HG02610 (cell line): ENCODE data around the gene VPS33B.
"Not testable (repeated sequence)": the region's sequence is repeated elsewhere in the genome, so short reads cannot be mapped to it uniquely, and the experiment has no call there.

ENCODE experiments used
- ATAC-seq: cut with Tn5 transposase; IDR thresholded peaks from one replicate; pipeline ENCODE4 v1.9.1; 2021; ENCODE audit warnings: mild to moderate bottlenecking, moderate library complexity; ENCODE audit not compliant: unreplicated experiment

VPS33B gene

DNA sequence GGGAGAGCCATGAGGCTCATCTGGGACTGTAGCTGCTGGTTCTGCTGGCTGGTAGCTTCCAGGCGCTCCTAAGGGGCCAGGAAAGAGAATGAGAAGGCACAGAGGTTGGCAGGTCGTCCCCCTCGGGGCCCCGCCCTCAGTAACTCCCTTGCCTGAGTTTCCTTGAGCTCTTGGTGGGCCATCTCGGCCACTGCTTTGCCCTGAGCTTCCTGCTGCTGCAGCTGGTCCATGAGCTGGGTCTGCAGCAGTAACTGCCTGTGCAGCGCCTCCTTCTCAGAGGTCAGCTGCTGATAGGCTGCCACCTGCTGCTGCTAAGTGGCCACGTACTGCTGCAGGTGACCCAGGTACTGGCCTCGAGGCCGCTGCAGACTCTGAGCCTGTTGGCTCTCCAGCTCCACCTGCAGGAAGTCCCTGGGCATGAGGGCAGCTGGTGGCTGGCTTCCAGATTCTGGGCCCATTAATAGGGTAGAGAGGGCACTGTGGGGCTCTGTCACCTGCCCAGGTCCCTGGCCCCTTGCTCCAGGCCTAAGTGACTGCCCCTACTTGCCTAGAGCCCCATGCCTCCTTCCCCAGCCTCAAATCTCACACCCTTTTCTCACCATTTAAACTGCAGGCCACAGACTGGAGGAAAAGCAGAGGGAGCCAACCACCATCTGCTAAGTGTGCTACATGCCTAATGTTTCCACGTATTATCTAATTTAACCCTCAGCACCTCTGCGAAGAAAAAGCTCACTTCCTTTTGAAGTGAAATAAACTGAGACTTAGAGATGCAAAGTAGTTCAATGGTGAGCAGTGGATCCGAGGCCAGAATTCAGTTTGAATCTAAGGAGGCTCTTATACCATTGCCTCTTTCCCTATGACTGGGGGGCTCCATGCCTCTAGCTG lies 10.8 kb upstream of the VPS33B start:
- ATAC-seq: no peak

DNA sequence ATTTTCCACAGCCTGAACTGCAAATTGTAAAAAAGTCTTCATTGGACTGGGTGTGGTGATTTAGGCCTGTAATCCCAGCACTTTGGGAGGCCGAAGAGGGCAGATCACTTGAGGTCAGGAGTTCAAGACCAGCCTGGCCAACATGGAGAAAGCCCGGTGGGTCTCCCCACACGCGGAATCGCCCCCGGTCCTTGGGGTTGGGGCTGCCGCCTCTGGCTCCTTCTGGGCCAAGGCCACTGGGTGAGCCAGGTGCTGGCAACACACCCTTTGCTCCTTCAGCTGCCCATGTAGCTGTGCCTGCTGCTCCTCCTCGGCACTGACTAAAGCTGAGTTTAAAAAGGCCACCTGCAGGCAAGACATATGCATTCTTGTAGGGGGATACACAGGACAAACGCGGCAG lies 9.4 kb upstream of the VPS33B start:
- ATAC-seq: no peak

- no peak for ATAC-seq
Measured at GRCh38 chr15:91027677-91028076, 5.3 kb upstream of the VPS33B start.

DNA sequence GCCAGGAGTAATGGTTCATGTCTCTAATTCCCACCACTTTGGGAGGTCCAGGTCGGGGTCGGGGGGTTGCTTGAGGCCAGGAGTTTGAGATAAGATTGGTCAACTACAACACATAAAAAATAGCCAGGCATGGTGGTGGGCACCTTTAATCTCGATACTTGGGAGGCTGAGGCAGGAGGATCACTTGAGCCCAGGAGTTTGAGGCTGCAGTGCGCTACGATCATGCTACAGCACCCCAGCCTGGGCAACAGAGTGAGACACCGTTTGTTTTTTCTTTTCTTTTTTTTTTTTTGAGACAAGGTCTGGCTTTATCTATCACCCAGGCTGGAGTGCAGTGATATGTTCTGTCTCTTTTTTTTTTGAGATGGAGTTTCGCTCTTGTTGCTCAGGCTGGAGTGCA lies 1.3 kb upstream of the VPS33B start:
- no peak for ATAC-seq

DNA sequence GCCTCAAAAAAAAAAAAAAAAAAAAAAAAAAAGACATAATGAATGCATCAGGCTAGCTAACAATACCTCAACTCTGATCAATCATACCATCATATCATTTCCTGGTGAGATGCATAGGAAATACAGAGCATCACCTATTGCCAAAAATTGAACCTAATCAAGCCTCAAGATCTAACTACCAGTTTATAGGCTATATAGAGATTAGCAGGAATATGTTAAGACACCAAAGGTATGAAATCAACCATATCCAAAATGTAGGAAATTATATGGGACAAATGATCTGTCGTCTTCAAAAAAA lies 387 bp upstream of the VPS33B start:
- no peak for ATAC-seq

GRCh38 chr15:91021516-91022074 lies 799 bp downstream of the VPS33B start:
- no peak for ATAC-seq

GRCh38 chr15:91018158-91018557 lies 4.2 kb downstream of the VPS33B start:
- ATAC-seq: peak; percentile 48

DNA sequence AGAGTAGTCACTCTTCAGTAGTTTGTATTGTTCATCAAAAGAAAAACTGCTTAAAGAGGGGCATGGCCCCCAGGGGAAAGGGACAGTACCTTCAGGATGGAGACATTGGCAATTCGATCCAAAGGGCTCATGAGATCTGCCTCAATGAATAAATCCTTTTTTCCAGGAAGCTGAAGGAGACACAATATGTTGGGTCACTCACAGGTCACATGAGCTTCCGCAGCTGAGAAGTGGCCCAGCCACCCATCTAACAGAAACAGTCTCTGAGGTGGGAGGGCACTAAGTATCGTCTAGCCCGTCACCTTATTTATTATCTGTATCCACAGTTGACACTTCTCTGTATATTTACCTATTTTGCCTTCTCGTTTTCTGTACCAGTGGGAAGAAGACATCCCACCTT lies 4.7 kb downstream of the VPS33B start:
- no peak for ATAC-seq

GRCh38 chr15:91013701-91014100 lies 8.7 kb downstream of the VPS33B start:
- not testable (repeated sequence) for ATAC-seq

DNA sequence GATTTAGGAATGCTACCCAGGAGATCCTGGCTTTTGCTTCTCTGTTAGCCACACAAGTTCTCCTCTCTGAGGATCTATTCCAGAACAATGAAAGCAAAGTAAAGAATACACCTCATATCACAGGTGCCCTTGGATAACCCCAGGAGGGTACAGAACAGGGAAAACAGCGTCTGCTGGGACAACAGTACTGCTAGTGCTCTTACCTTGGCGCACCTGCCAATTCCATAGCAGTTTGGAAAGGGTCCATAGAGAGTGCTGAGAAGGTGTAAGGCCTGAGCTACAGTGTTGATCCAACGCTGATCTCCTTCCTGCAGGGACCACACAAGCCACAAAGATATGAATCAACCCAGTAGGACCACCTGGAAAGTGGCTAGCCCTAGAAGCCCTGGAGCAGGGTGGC lies 15.1 kb downstream of the VPS33B start:
- ATAC-seq: no peak

- ATAC-seq: no peak
Measured at GRCh38 chr15:91001209-91001608, 21.2 kb downstream of the VPS33B start.

DNA sequence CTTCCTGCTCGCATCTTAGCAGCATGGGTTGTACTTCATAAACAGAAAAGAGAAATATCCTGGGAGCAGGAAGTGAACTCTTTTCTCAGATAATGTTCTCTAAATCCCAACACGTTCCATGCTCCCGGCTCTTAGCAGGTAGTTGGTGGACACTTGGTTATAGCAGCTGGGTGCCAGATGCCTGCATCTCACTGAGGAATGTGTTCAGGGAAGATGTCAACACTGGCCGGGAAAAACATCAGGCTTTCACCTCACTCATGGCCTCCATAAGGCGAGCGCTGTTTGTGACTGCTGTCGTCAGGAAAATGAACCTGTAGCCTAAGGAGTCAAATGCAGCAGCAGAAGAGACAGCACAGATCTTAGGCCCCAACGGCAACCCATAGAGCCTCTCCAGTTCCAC lies 23.7 kb downstream of the VPS33B start:
- no peak for ATAC-seq

GRCh38 chr15:90994417-90995311 lies 27.7 kb downstream of the VPS33B start, which contains the start of gene PRC1:
TSS of gene PRC1 (minus strand) at chr15:90994535. CDS start at chr15:90994417, 118 bp downstream.
- ATAC-seq: peak; percentile 95

DNA sequence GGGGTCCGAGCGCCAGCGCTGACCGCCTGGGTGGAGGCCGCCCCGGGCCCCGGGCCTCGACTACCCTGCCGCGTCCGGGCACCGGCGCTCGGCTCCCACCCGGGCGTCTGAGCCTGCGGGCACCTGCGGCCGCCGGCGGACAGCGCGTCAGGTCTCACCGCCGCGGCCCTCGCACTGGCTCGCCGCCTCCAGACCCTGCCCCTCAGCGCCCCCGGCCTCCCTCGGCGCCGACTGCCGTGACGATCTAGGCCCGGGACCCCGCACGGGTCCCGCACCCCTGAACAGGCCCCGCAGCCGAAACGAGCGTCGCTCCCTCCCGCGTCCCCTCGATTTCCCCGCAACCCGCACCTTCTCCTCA lies 28.4 kb downstream of the VPS33B start:
- peak; percentile 11 for ATAC-seq

DNA sequence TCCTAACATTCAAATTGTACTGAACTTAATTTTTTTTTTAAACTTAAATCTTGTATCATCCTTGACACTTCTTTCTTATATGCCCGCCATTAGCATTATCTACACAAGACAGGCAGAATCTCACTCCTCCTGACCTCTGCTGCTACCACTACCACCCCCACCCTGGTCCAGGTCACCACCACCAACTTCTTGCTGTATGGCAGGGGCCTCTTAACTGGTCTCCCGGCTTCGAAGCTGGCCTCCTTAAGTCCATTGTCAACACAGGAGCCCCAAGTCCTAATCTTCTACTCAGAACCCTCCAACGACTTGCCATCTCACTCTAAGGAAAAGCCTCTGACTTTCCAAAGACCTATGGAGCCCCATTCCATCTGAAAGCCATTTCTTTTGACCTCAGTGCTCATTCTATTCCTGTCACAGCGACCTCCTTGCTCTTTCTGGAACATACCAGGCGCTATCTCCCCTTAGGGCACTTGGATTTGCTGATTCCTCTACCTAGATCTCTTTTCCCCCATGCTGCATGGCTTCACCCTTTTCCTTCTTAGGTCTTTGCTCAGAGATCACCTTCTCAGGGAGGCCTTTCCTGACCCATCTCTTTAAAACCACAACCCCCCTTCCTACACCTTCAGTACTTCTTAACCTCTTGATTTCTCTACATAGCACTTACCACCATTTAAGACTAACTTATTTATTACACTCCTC lies 30.7 kb downstream of the VPS33B start:
- ATAC-seq: no peak

DNA sequence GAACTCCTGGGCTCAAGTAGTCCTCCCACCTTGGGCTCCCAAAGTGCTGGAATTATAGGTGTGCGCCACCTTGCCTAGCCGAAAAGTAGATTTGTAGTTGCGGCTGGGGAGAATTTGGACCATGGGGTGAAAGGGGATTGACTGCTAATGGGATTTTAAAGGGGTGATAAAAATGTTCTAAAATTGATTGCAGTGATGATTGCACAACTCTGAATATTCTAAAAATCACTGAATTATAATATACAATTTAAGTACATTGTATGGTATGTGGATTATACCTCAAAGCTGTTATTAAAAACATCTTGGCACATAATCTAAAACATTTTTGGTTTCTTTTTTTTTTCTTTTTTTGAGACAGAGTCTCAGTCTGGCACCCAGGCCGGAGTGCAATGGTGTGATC lies 31.9 kb downstream of the VPS33B start:
- no peak for ATAC-seq

- ATAC-seq: peak; percentile 18
Measured at GRCh38 chr15:90989040-90989768, 33.2 kb downstream of the VPS33B start.

GRCh38 chr15:90988296-90988695 lies 34.1 kb downstream of the VPS33B start:
- peak; percentile 18 for ATAC-seq

DNA sequence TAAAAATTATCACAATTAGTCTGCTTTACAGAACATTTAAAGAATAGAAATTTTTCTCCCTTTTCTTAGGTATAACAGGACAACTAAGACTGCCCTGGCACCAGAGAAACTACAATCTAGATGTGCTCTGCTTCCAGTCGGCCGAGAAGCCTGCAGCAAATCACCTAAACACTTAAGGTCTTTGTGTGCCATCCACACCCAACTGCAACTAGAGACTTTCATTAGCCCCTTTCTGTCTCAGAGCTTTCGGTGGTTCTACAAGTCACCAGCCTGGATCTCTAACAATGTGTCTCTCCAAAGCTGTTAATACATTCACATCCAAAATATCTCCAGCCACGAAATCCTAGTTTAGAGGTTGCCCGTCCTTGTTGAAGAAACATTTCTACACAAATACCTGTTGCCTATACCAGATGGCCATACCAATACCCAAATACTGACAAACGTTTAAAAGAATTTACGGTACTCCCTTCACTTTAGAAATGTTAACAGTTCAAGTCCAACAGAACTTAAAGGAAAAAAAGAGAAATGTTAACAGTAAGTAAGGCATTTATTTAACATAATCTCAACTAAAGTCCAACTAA lies 34.7 kb downstream of the VPS33B start:
- ATAC-seq: no peak
